NCI-H82 (cell line): ENCODE results near the gene CDK11B.

Experiments used
- DNase-seq: peaks from one replicate; lab custom pipeline; 2025; lab: John Stamatoyannopoulos, UW

Gene CDK11B

DNA sequence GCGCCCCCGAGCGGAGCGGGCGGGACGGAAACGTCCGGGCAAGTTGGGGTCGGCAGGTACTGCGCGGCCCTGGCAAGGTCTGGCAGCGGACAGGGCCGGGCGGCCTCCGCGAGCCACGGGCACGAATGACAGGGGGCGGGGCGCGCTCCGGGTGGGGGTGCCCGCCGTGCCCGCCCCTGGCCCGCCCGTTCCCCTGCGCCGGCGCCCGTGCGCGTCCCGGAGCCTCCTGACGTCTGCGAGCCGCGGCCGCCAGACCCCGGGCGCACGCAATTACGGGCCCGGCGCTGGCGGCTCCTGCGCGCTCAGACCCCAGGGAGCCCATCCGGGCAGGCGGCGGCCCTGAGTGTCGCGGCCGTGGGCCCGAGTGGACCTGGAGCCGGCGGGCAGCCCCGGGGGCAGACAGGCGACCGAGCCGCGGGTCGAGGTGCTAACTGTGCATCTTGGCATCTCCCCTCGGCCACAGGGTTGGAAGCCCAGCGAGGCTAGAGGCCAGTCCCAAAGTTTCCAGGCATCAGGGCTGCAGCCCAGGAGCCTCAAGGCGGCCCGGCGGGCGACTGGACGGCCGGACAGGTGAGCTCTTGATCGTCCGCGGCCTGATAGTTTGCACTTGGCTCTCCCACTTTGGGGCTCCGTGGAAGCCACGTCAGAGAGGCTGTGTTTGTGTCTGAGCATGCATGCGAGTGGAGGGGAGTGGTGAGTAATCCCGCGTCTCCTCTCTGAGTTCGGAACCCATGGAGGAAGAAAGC lies 42.6 kb downstream of the CDK11B start:
- DNase-seq: no peak

DNA sequence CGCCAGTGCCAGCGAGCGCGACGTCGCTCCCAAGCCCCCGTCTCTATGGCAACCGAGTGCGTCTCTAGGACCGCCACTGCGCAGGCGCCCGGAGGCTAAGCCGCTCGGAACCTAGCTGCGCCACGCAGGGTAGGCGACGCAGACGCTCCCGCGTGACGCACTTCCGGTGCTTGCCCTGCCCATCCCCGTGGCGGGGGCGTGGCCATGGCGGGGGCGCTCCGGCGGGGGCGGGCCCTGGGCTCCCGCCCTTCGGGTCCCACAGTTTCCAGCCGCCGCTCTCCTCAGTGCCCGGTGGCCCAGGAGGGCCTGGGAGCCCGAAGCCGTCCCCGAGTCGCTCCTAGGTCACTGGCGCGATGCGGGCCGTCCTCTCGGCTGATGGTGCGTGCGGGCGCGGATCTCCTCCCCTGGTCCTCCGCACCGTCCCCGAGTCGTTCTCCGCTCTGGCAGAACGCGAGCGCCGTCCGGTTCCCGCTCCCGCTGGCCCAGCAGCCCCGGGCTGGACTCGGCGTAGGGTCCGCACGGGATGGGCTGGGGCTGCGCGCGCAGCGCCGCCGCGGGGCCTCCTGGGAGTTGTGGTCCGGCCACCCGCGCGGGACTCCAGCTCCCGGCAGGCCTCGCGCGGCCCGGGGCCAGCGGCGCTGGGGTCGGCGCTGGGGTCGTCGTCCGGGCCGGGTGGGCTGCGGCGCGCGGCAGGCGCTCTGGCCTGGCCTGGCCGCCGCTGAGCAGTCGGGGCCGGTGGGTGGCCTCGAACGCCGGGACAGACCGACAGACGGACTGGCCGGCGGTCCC lies 43.4 kb downstream of the CDK11B start, which contains the start of gene MIB2:
MIB2 (plus strand) TSS at position 245 of the 789 bp plus-strand sequence. CDS start 7,953 bp downstream, outside the sequence.
- DNase-seq: peak; percentile 99

DNA sequence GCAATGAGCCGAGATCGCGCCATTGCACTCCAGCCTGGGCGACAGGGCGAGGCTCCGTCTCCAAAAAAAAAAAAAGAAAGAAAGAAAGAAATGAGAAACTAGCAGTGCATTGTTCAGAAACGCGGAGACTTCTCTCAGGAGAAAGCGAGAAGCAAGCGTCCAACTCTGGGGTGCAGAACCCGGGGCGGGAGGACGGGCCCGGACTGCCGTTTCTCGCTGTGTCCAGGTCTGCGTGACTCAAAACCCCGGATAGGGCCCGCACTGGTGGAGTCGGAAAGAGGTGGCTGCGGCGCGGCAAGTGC lies 43.9 kb downstream of the CDK11B start:
- DNase-seq: no peak

DNA sequence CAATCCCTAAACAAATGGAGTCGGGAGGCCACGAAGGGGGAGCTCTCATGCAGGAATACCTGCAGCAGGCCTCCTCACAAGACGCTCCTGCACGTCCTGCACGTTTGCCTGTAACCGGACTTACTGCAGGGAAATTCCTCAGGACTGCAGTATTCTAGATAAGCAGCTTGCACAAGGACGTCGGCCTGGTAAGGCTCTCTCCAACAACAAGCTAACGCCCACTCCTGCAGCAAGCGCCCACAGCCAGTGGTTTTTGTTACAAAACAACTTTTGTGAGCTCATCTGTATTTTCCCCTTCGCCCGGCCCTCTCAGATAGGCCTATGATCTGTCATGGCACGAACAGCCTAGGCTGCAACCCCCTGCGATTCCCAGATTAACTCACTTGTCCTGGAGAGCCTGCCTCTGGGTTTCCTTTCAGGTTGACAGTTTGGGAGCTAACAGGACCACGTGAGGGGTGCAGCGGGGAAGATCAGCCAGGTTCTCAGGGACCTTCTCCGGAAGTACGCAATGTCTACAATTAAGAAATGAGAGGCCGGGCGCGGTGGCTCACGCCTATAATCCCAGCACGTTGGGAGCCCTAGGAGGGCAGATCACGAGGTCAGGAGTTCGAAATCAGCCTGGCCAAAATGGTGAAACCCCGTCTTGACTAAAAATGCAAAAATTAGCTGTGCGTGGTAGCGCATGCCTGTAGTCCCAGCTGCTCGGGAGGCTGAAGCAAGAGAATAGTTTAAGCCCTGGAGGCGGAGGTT lies 44.4 kb downstream of the CDK11B start:
- peak; percentile 64 for DNase-seq

DNA sequence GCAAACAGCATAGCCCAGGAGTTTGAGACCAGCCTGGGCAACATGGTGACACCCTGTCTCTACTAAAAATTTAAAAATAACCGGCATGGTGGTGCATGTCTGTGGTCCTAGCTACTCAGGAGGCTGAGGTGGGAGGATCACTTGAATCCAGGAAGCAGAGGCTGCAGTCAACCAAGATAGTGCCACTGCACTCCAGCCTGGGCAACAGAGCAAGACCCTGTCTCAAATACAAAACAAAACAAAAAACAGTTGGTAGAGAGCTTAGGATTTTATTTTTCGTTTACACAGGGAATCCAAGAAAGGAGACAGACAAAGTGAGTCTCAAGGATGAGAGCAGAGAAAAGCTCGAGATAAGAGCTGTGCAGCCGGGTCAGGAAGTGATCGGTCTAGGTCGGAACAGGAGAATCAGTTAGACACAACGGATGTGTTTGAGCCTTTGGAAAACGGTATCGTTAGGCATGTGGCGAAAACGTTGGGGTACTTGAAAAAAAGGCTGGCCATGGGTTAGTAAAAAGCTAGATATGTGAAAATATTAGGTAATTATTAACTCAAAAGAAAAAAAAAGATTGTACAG lies 45.2 kb downstream of the CDK11B start:
- no peak for DNase-seq

DNA sequence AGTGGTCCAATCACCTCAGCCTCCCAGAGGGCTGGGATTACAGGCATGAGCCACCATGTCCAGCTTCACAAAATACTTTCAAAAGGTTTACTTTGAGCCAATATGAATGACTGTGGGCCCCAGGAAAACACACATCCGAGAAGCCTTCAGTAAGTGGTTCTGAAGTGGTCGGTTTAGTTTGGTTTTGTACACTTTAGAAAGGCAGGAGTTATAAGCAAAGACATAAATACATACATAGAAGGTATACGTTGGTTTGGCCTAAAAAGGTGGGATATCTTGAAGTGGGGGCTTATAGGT lies 46.8 kb downstream of the CDK11B start:
- DNase-seq: no peak

DNA sequence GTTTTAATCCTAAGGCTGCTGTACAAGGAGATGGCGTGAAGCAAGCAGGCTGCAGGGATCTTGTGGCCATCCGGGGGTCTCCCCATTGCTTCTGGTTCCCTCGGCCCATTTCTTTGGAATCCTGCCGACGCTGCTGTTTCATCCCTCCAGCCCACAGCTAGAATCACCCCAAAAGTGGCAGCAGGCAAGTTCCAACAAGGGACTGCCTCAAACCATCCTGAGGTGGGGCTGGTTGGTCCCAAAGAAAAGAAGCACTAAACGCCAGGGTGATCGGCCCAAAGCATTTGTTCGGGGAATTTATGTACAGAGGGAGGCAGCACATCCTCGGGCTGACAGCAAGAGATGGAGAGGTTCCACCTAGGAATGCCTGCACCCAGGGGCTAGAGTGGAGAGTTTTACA lies 48.0 kb downstream of the CDK11B start:
- DNase-seq: no peak

DNA sequence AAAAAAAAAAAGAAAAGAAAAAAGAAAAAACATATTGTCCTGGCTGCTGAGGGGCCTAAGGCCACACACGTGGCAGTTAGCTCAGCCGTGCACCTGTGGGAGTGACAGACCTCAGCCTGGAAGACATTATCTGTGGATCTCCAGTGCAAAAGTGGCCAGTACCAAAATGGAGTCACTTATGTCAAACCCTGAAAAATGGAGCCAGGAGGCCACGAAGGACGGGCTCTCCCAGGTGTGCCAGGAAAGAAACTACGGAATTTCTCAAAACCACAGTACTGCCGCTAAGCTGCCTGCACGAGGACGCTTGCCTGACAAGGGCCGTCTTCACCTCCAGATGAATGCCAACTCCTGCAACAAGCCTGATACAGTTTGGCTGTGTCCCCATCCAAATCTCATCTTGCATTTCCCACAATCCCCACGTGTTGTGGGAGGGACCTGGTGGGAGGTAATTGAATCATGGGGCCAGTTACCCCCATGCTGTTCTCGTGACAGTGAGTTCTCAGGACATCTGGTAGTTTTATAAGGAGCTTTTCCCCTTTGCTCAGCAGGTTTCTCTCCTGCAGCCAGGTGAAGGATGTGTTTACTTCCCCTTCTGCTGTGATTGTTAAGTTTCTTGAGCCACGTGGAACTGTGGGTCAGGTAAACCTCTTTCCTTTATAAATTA lies 48.9 kb downstream of the CDK11B start:
- DNase-seq: peak; percentile 85

DNA sequence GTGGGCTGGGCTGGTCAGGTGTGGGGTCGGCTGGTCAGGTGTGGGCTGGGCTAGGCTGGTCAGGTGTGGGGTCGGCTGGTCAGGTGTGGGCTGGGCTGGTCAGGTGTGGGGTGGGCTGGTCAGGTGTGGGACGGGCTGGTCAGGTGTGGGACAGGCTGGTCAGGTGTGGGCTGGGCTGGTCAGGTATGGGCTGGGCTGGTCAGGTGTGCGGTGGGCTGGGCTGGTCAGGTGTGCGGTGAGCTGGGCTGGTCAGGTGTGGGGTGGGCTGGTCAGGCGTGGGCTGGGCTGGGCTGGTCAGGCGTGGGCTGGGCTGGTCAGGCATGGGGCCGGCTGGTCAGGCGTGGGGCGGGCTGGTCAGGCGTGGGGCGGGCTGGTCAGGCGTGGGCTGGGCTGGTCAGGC lies 52.6 kb downstream of the CDK11B start:
- DNase-seq: no peak

DNA sequence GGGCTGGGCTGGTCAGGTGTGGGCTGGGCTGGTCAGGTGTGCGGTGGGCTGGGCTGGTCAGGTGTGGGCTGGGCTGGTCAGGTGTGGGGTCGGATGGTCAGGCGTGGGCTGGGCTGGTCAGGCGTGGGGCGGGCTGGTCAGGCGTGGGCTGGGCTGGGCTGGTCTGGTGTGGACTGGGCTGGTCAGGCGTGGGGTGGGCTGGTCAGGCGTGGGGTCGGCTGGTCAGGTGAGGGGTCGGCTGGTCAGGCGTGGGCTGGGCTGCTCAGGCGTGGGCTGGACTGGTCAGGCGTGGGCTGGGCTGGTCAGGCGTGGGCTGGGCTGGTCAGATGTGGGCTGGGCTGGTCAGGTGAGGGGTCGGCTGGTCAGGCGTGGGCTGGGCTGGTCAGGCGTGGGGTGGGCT lies 53.1 kb downstream of the CDK11B start:
- DNase-seq: no peak

DNA sequence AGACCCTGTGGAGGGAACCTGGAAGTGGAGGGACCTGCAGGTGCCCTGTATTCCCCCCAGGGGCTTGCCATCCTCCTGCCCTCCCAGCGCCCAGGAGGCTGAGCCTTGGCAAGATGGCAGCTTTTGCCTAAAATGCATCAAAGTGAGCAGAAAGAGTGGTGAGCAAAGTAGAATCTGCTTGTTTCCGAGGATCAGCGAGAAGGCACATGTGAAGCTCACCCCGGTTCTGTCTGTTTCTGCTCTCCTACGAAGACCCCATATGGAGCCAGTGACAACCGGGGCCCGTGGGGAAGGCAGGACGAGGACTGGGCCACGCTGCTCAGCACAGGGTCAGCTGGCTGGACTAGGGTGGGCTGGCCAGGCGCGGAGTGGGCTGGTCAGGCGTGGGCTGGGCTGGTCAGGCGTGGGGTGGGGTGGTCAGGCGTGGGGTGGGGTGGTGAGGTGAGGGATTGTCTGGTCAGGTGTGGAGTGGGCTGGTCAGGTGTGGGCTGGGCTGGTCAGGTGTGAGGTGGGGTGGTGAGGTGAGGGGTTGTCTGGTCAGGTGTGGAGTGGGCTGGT lies 53.7 kb downstream of the CDK11B start:
- no peak for DNase-seq

DNA sequence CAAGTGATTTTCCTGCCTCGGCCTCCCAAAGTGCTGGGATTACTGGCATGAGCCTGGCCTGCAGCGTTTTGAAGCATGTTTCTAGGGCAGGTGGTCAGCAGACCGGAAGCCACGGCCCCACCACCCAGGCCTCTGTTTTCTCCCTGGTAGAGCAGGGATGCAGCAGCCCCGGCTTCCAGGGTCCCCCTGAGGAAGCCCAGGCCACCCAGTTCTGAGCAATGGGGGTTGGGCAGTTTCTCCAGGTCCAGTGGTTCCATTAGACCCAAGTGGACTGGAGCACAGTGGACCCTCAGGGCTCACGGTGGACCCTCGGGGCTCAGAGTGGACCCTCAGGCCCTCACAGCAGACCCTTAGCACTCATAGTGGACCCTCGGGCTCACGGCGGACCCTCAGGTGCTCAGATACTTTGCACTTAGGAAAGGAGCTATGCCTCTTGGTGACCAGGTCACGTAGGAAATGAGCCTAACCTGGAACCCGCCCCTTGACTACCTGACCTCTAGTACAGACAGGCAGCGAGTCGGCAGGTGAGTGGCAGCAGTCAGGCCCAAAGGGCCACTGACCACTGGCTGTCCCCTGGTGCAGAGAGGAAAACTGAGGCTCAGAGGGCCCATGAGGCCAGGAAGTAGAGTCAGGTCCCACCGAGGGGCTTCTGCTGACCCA lies 54.3 kb downstream of the CDK11B start:
- DNase-seq: no peak

DNA sequence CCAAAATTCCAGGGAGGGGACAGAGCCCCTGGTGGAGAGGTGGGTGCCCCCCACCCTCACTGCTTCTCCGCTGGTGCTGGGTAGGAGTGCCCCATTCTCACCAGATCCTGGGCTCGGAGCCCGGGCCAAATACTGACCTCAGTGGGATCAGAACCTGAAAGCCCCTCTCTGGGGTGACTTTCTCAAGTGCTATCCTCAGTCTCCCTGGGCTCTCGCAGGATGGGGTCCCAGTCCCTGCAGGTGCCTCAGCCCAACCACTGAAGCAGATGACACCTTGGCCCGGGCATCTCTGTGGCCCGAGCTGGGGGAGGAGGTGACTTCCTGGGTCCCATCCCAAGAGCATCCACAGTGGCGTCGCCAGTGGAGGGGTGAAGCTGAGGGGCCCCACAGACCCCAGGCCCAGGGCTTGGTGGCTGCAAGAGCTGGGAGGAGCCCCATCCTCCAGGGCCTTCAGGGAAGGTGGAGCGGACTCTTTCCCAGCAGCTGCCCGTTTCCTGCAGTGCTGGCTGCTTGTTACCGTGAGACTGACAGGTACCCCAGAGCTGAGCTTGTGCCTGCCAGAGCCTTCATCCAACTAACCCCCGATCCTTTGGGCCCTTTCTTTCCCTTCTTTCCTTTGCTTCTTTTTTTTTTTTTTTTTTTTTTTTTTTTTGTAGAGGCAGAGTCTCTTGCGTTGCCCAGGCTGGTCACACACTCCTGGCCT lies 55.0 kb downstream of the CDK11B start:
- DNase-seq: no peak

DNA sequence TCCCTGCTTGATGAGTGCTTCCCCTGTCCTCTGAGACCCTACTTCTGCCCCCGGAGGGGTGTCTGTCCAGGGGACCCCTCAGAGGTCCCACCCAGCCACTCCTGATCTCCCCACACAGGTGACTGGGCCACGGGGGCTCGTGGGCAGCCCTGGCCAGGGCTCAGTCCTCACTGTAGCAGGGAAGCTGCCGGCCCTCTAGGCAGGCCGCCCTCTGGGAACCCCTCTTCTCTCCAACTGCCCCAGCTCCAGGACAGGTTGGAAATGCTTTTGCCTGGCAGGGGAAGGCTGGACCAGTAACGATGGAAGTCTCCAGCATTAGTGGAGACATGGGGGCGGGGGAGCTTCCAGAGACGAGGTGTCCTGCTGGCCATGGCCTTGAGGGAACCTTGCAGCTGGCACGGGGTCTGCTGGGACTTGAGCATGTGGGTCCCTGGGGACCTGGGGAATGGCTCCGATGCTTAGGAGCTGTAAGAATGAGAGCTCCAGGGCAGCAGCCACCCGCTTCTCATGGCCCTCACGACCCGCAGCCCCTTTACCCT lies 55.8 kb downstream of the CDK11B start:
- DNase-seq: peak; percentile 85

DNA sequence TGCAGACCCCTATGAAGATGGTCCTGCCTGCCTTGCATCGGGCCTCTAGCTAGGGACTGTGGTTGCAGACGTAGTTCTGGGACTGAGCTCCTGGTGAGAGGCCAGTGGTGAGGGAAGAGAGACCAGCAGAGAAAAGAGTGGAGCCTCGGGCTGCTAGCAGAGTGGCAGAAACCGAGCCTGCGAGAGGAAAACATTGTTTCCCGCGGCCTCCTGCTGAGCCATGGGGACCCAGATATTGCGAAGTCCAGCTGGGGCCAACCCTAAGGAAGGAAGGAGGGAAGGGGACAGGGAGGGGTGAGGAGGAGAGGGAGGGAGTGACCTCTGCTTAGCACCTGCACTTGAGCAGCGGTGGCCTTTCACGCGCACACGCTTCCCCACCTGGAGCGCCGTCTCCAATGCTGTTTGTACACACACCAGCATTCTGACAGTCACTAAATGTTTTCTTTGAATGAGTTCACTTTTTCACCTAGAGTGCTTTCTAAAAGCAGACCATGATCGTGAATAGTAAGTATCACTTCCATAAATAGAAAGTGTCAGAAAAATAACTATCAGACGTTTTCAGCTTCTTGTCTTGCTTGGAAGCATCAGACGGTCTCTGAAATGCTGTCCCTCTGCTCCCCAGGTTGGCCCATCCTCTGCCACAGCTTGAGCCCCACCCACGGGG lies 56.4 kb downstream of the CDK11B start:
- DNase-seq: no peak

DNA sequence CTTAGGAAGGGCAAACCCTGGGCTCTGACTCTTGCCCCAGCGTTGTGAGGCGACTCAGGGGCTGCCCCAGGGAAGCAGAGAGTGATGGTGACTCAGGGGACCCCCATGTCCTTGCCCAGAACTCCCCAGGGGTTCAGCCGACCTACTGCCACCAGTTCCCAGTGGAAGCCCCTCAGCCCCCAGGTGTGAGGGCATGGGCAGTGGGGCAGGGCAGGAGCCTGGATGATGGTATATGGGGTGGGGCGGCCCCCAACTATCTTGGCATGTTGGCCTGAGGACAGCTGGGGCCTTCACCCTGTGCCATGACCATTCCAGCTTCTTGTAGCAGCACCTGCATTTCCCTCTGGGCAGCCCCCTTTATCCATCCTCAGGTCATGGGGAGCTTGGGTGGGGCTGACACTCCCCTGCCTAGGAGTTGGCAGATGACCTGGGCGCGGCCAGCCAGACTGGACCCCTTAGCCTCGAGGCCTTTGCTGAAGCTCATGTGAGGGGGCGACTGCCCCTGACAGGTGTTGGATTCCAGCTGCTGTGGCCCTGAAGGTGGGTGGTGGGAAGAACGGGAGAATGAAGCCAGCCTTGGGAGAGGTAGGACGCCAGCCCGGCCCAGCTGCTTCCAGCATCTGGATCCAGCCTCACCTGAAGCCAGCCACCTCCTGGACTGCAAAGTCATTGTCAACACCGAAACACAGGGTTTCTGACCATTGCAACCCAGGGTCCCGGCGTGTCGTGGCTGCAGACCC lies 57.1 kb downstream of the CDK11B start:
- no peak for DNase-seq

DNA sequence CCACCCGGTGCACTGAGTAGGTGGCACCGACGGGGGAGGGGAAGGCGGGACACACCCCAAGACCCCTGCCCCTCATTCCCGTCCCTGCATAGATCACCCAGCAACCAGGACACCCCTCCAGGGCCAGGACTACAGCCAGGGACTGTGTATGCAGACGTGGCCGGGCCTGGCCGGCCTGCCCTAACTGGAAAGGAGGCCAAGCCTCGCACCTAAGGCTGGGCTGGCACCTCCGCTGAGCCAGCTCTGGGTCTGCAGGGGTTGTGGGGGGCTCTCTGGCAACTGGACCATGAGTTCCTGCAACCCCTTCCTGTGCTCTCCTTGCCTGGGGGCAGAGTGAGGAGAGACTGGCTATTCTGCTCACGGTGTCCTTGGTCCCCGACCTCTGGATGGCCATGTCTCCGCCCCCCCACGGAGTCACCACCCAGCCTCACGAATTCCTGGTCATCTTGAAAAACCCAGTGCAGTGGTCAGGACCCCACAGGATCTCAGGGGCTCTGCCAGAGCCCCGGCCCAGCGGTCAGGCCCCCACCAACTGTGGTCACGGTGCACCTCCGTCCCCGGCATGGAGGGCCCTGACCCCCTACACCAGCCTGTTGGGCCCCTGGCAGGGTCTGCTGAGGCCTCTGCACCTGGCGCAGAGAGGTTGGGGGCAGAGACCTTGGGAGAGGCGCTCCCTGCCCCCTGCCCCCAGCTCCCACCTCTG lies 57.8 kb downstream of the CDK11B start:
- no peak for DNase-seq
